Smooth muscle cell (in vitro differentiated cells): ENCODE data around the gene RINL. TPM values are rescaled to one million over a fixed set of nuclear protein-coding genes. Genes with fewer than 3 reads are reported as not detected.

Experiments used
- DNase-seq: peaks from one replicate; lab custom pipeline; 2025; ENCODE audit not compliant: unreplicated experiment; lab: John Stamatoyannopoulos, UW
- H2AFZ ChIP-seq: fragments of 200-600 bp; sonication (generic); 2 replicates; pipeline ENCODE4 v1.6.0; 2016; ENCODE audit warnings: antibody characterized with exemption, low read depth, mild to moderate bottlenecking
- H3F3A ChIP-seq: fragments of 200-600 bp; sonication (generic); 2 replicates; pipeline ENCODE4 v1.6.0; 2017; ENCODE audit warnings: antibody characterized with exemption, low read depth
- H3K27ac ChIP-seq: fragments of 200-600 bp; sonication (generic); 2 replicates; pipeline ENCODE4 v1.5.1; 2016; ENCODE audit warnings: low read depth, mild to moderate bottlenecking
- H3K27me3 ChIP-seq: fragments of 200-600 bp; sonication (generic); 2 replicates; pipeline ENCODE4 v1.6.1; 2016; ENCODE audit warnings: low read depth, mild to moderate bottlenecking
- H3K36me3 ChIP-seq: fragments of 200-600 bp; sonication (generic); 2 replicates; pipeline ENCODE4 v1.5.1; 2016; ENCODE audit warnings: low read depth
- H3K4me1 ChIP-seq: fragments of 200-600 bp; sonication (generic); 2 replicates; pipeline ENCODE4 v1.5.1; 2016; ENCODE audit warnings: low read depth
- H3K4me2 ChIP-seq: fragments of 200-600 bp; sonication (generic); 2 replicates; pipeline ENCODE4 v1.6.0; 2016; ENCODE audit warnings: mild to moderate bottlenecking
- H3K4me3 ChIP-seq: fragments of 200-600 bp; sonication (generic); 2 replicates; pipeline ENCODE4 v1.5.1; 2016; ENCODE audit warnings: mild to moderate bottlenecking
- H3K79me2 ChIP-seq: fragments of 200-600 bp; sonication (generic); 2 replicates; pipeline ENCODE4 v1.6.0; 2016; ENCODE audit warnings: low read depth, mild to moderate bottlenecking
- H3K9ac ChIP-seq: fragments of 200-600 bp; sonication (generic); 2 replicates; pipeline ENCODE4 v1.6.0; 2016; ENCODE audit warnings: low read depth
- H3K9me3 ChIP-seq: fragments of 200-600 bp; sonication (generic); replicated peaks from 2 replicates; pipeline ENCODE4 v1.5.1; 2016; ENCODE audit warnings: low read depth
- H4K20me1 ChIP-seq: fragments of 200-600 bp; sonication (generic); 2 replicates; pipeline ENCODE4 v1.6.0; 2016; ENCODE audit warnings: low read depth
- WGBS: methylation state at CpG from one replicate; pipeline ENCODE4 v1.1.7; 2016; ENCODE audit warnings: low lambda C conversion rate; 5-methylcytosine and 5-hydroxymethylcytosine counted together
- polyA plus RNA-seq: library from polyadenylated mRNA; unstranded; fragments of >200 nt; fragmentation: Nextera tagmentation; extraction: Ambion mirVana; gene quantifications from 2 replicates; pipeline ENCODE4 v1.2.1, GENCODE V29; 2016
- total RNA-seq: library from RNA; depleted of rRNA; stranded (reverse); fragments of >200 nt; gene quantifications from 2 replicates; pipeline ENCODE4 v1.2.3, GENCODE V29; 2014
- TF ChIP-seq, protein P1 (sequence below): fragments of 200-600 bp; sonication (generic); IDR thresholded peaks from 2 replicates; pipeline ENCODE4 v1.5.1; 2017; ENCODE audit warnings: borderline replicate concordance, mild to moderate bottlenecking, antibody characterized with exemption; ENCODE audit not compliant: insufficient read depth, poor library complexity, severe bottlenecking

Gene RINL
- total and polyA plus RNA-seq, 2 experiments from 2014 or later = 2.0 to 3.0 TPM

DNA sequence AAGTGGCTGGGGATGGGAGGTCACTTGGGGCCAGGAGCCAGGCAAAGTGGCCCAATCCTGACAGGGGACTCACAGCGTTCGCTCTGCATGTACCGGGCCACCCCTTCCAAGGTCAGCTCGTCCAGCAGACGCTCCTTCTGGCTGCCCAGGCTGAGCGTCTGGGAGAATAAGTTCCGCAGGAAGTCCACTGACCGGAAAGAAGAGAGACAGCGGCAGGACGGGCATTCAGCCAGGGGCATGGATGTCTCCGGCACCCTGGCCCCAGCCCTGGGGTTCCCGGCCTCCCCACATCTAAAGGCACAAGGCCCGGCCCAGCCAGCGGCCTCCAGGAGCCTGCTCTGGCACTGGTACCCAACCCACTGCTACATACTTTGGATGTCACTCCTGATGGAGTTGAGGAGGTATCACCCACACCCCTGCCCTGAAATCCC is 15.3 kb upstream of the RINL start:
- H3K36me3 ChIP-seq = no peaks in the 10 kb centered on the region
- peaks cover 11% of the 10 kb centered on the region for H3K79me2 ChIP-seq
- no peak overlapping the region for H3K4me2 ChIP-seq
- WGBS = 96% methylated on average over 14 of the region's 14 CpGs
- H3K9ac ChIP-seq = no peak overlapping the region
- H3K4me3 ChIP-seq = no peak overlapping the region
- H3K27me3 ChIP-seq = no peaks in the 10 kb centered on the region
- no peaks in the 10 kb centered on the region for H4K20me1 ChIP-seq
- H3K4me1 ChIP-seq = peaks cover under 1% of the 10 kb centered on the region
- H3K9me3 ChIP-seq = no peaks in the 10 kb centered on the region
- H2AFZ ChIP-seq = no peak overlapping the region
- no peaks in the 10 kb centered on the region for H3F3A ChIP-seq
- DNase-seq = no peak
- TF ChIP-seq, protein P1, sequence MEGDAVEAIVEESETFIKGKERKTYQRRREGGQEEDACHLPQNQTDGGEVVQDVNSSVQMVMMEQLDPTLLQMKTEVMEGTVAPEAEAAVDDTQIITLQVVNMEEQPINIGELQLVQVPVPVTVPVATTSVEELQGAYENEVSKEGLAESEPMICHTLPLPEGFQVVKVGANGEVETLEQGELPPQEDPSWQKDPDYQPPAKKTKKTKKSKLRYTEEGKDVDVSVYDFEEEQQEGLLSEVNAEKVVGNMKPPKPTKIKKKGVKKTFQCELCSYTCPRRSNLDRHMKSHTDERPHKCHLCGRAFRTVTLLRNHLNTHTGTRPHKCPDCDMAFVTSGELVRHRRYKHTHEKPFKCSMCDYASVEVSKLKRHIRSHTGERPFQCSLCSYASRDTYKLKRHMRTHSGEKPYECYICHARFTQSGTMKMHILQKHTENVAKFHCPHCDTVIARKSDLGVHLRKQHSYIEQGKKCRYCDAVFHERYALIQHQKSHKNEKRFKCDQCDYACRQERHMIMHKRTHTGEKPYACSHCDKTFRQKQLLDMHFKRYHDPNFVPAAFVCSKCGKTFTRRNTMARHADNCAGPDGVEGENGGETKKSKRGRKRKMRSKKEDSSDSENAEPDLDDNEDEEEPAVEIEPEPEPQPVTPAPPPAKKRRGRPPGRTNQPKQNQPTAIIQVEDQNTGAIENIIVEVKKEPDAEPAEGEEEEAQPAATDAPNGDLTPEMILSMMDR = no peak
- H3K27ac ChIP-seq = no peak overlapping the region

DNA sequence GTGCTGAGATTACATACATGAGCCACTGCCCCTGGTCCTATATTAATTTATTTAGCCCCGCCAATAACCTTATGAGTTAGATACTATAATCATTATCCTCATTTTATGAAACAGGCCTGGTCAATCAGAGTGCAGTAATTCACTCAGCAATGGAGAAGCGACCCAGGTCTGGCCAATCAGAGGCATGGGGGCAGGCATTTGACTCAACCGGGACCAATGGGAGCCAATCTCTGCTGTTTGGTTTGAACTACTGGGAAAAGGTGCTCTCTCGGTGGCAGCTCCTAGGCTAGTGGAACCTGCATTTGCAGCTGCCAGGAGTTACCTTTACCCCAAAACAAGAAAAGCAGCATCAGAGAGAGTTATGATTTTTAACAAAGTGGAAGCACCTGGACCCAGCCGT is 14.8 kb upstream of the RINL start:
- no peaks in the 10 kb centered on the region for H3K4me1 ChIP-seq
- peaks cover 11% of the 10 kb centered on the region for H3K79me2 ChIP-seq
- H3K9me3 ChIP-seq = no peaks in the 10 kb centered on the region
- H3K9ac ChIP-seq = no peak overlapping the region
- H4K20me1 ChIP-seq = no peaks in the 10 kb centered on the region
- H3F3A ChIP-seq = no peaks in the 10 kb centered on the region
- H3K27ac ChIP-seq = no peak overlapping the region
- H3K27me3 ChIP-seq = no peaks in the 10 kb centered on the region
- H3K36me3 ChIP-seq = no peaks in the 10 kb centered on the region
- no peak overlapping the region for H2AFZ ChIP-seq
- 97% methylated on average over 5 of the region's 5 CpGs for WGBS
- TF ChIP-seq, protein P1 = no peak
- no peak overlapping the region for H3K4me3 ChIP-seq
- no peak for DNase-seq
- H3K4me2 ChIP-seq = no peak overlapping the region

DNA sequence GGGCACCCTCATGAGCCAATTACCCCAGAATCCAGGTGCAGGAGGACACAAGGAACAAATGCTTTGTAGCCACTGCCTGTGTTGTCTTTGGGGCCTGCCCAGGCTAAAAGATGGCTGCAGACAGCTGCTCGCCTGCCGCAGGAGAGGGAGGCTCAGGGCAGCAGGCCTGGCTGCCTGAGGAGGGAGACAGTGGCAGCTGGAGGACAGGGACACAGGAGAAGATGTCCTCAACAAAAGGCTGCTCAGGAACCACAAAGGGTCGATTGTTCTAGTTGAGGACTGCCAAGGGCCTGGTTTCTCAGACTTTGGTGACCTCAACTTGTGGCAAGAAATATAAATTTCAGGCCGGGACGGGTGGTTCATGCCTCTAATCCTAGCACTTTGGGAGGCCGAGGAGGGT is 13.7 kb upstream of the RINL start:
- Histone ChIP-seq H2AFZ (no peak overlapping the region), H3K9ac (no peak overlapping the region), H3K36me3 (no peaks in the 10 kb centered on the region), H3F3A (no peaks in the 10 kb centered on the region), H3K27me3 (no peaks in the 10 kb centered on the region), H3K9me3 (no peaks in the 10 kb centered on the region), H3K4me3 (no peak overlapping the region), H3K4me1 (no peaks in the 10 kb centered on the region), H3K27ac (no peak overlapping the region), H3K79me2 (peaks cover 11% of the 10 kb centered on the region), H3K4me2 (no peak overlapping the region), H4K20me1 (no peaks in the 10 kb centered on the region)
- TF ChIP-seq, protein P1 = no peak
- no peak for DNase-seq
- WGBS = 95% methylated on average over 6 of the region's 6 CpGs

DNA sequence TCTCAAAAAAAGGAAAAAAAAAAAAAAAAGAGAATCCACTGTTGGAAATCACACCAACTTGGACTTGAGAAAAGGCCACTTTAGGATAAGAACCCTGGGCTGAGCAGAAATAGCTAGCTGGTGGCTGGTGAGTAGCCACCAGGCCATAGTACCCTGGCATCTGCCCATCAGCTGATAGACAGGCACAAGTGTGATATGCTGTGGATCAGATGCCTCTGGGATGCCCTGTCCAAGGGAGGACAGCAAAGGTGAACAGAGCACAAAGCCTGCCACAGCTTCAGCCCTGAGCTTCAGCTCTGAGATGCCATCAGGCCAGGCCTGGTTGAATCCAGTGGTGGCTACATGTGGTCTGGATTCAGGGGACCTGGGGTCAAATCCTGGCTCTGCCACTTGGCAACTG is 12.6 kb upstream of the RINL start:
- no peak overlapping the region for H3K4me3 ChIP-seq
- H3K9ac ChIP-seq = no peak overlapping the region
- no peak overlapping the region for H3K27ac ChIP-seq
- no peaks in the 10 kb centered on the region for H3K27me3 ChIP-seq
- no peak for DNase-seq
- TF ChIP-seq, protein P1 = no peak
- H2AFZ ChIP-seq = no peak overlapping the region
- H3K79me2 ChIP-seq = peaks cover 6% of the 10 kb centered on the region
- H3K4me2 ChIP-seq = no peak overlapping the region
- no peaks in the 10 kb centered on the region for H3F3A ChIP-seq
- no peaks in the 10 kb centered on the region for H3K4me1 ChIP-seq
- no peaks in the 10 kb centered on the region for H3K36me3 ChIP-seq
- no peaks in the 10 kb centered on the region for H3K9me3 ChIP-seq
- no peaks in the 10 kb centered on the region for H4K20me1 ChIP-seq
